ENCODE measurements around the gene ZDHHC17. TPM values are rescaled to one million over a fixed set of nuclear protein-coding genes. Genes with fewer than 3 reads are reported as not detected.

Gene ZDHHC17
- total RNA-seq, 1 donor from 2014 or later: 17.0 TPM

DNA sequence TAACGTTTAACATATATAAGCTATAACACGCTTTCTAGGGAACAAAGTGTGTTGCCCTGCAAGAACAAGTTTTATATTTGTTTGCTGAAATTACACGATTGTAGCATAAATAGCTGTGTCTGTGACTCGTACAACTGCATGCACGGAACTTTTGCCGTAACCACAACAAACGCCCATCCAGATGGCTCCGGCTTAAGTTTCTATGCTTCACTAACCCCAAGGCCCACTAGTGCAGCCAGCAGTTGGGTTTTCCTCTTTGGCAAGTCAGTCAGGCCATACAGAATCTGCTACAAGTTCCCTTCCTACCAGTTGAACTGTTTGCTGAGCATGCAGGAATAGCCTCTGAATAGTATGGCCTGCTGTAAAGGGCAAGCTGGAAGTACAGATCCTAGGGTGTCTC lies 102.8 kb downstream of the ZDHHC17 start:
- Histone ChIP-seq H3K36me3 (no peaks in the 10 kb centered on the region), H3K4me3 (no peak overlapping the region), H3K27ac (replicated peaks) (no peak overlapping the region), H3K4me1 (peaks cover 15% of the 10 kb centered on the region), H3K27me3 (ENCODE audit: low read depth) (no peaks in the 10 kb centered on the region), H3K9me3 (replicated peaks) (no peaks in the 10 kb centered on the region)
- intact Hi-C loops (cut with micrococcal nuclease): no loop called here
- DNase-seq: no peak
- TF ChIP-seq CTCF (IDR thresholded peaks at IDR 0.05; ENCODE audit: borderline replicate concordance): no peak

DNA sequence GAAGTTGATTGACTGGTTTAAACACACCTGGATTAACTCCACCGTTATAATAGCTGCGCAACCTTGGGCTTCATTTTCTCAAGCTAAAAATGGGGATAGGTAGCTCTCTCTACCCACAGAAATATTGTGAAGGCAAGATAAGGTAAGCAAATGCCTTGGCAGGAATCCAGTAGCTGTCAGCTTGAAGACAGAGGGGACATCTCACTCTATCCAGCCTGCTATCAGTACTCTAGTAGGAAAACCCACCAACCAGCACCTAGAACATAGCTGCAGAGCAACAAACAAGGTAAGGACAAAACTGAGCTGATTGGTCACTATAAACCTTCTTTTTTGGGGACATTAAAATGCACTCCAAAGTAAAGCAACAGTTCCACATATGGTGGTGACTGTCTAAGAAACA lies 107.2 kb downstream of the ZDHHC17 start:
- intact Hi-C loops (cut with micrococcal nuclease): no loop called here
- Histone ChIP-seq H3K4me1 (peaks cover 12% of the 10 kb centered on the region), H3K27me3 (ENCODE audit: low read depth) (no peaks in the 10 kb centered on the region), H3K27ac (replicated peaks) (no peak overlapping the region), H3K9me3 (replicated peaks) (no peaks in the 10 kb centered on the region), H3K36me3 (no peaks in the 10 kb centered on the region), H3K4me3 (no peak overlapping the region)
- TF ChIP-seq CTCF (IDR thresholded peaks at IDR 0.05; ENCODE audit: borderline replicate concordance): no peak
- DNase-seq: no peak

DNA sequence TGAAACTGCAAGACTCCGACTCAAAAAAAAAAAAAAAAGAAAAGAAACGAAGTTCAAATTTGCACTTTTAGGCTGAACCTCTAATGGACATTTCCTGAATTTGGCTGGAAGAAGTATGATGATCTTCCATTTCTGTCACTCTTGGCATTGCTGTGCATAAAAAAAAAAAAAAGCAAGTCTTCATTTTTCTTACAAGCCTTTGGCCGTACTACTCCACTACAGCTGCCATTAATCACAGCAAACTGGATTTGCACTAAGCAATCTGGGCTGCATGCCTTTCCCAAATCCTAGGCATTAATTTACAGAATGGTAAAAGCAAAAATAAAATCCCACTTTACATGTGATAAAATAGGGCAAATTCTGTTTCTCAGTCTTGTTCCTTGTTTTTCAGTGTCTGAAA lies 107.8 kb downstream of the ZDHHC17 start:
- Histone ChIP-seq H3K4me3 (no peak overlapping the region), H3K4me1 (peaks cover 9% of the 10 kb centered on the region)

GRCh38 chr12:76872415-76872814 lies 108.5 kb downstream of the ZDHHC17 start:
- Histone ChIP-seq H3K4me3 (no peak overlapping the region), H3K36me3 (no peaks in the 10 kb centered on the region), H3K27me3 (ENCODE audit: low read depth) (no peaks in the 10 kb centered on the region), H3K9me3 (replicated peaks) (no peaks in the 10 kb centered on the region), H3K4me1 (peaks cover 14% of the 10 kb centered on the region), H3K27ac (replicated peaks) (no peak overlapping the region)
- no peak for TF ChIP-seq CTCF (IDR thresholded peaks at IDR 0.05; ENCODE audit: borderline replicate concordance)
- DNase-seq: no peak
- intact Hi-C loops (cut with micrococcal nuclease): no loop called here

More for the DNA sequence above, 107.8 kb downstream of the ZDHHC17 start:
- H3K9me3 ChIP-seq (replicated peaks): no peaks in the 10 kb centered on the region
- intact Hi-C loops (cut with micrococcal nuclease): no loop called here
- TF ChIP-seq CTCF (IDR thresholded peaks at IDR 0.05; ENCODE audit: borderline replicate concordance): no peak
- H3K27me3 ChIP-seq (ENCODE audit: low read depth): no peaks in the 10 kb centered on the region
- H3K27ac ChIP-seq (replicated peaks): no peak overlapping the region
- no peaks in the 10 kb centered on the region for H3K36me3 ChIP-seq
- no peak for DNase-seq

- H3K27me3 ChIP-seq (ENCODE audit: low read depth): no peaks in the 10 kb centered on the region
- no peak overlapping the region for H3K27ac ChIP-seq (replicated peaks)
- H3K4me1 ChIP-seq: peaks cover 26% of the 10 kb centered on the region
- no peak overlapping the region for H3K4me3 ChIP-seq
- no peak for DNase-seq
- H3K36me3 ChIP-seq: no peaks in the 10 kb centered on the region
- intact Hi-C loops (cut with micrococcal nuclease): no loop called here
- no peak for TF ChIP-seq CTCF (IDR thresholded peaks at IDR 0.05; ENCODE audit: borderline replicate concordance)
- no peaks in the 10 kb centered on the region for H3K9me3 ChIP-seq (replicated peaks)
Measured at GRCh38 chr12:76874027-76874426, 110.1 kb downstream of the ZDHHC17 start.

All from left ventricle myocardium inferior (tissue), 1 donor.